HepG2 (cell line): Measurements from ENCODE around the gene FBN2.

Source experiments
- POLR2AphosphoS5 ChIP-seq: IDR thresholded peaks from 2 replicates; pipeline ENCODE4 v1.6.1; 2012; ENCODE audit warnings: low read depth, low read length
- RXRB ChIP-seq: IDR thresholded peaks from 2 replicates; pipeline ENCODE4 v1.6.1; 2016; ENCODE audit warnings: borderline replicate concordance, missing genetic modification reagents, missing compliant biosample characterization
- ZFP36 ChIP-seq: fragments of 150-350 bp; IDR thresholded peaks from 2 replicates; pipeline ENCODE4 v1.6.1; 2018; ENCODE audit warnings: borderline replicate concordance, low read length, low read depth; ENCODE audit not compliant: partially characterized antibody
- TF ChIP-seq, protein P1 (sequence below), 2 experiments: sonication (generic) in 1 of 2; formaldehyde crosslinking in 1 of 2; IDR thresholded peaks; 2 replicates each; pipeline versions ENCODE4 v1.4.0 to v1.6.1; 2018 to 2020; ENCODE audit warnings: missing genetic modification reagents in 2 of 2, borderline replicate concordance in 1 of 2, low read depth in 1 of 2, mild to moderate bottlenecking in 1 of 2, missing biosample characterization in 1 of 2

DNA sequence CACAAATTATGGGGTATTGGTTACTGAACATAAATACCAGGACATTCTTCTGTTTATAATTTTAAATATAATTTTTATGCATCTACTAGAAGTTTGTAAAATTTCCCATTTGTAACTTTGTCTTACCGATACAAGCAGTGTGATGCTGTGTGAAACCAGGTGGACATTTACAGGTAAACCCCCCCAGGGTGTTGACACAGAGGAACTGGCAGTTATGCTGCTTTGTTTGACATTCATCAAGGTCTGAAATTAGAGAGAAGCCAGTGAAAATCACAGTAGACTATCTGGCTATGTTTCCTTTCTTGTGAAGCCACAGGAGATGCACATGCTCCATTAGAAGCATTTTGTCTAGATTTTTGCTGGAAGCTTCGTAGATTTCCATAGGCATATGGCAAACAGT is 263.6 kb downstream of the FBN2 start:
- TF ChIP-seq RXRB (CRISPR knock-in tag) (no peak), ZFP36 (no peak), POLR2AphosphoS5 (no peak)
- TF ChIP-seq, protein P1, sequence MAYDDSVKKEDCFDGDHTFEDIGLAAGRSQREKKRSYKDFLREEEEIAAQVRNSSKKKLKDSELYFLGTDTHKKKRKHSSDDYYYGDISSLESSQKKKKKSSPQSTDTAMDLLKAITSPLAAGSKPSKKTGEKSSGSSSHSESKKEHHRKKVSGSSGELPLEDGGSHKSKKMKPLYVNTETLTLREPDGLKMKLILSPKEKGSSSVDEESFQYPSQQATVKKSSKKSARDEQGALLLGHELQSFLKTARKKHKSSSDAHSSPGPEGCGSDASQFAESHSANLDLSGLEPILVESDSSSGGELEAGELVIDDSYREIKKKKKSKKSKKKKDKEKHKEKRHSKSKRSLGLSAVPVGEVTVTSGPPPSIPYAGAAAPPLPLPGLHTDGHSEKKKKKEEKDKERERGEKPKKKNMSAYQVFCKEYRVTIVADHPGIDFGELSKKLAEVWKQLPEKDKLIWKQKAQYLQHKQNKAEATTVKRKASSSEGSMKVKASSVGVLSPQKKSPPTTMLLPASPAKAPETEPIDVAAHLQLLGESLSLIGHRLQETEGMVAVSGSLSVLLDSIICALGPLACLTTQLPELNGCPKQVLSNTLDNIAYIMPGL (CRISPR knock-in tag; IDR thresholded peaks at IDR 0.05; ENCODE audit: borderline replicate concordance in 1 of 2, low read depth in 1 of 2) = no peak
